HG02870 (cell line): ENCODE data around the gene ARMC3.
"Not testable (repeated sequence)": the region's sequence is repeated elsewhere in the genome, so short reads cannot be mapped to it uniquely, and the experiment has no call there.

Experiments
- ATAC-seq: cut with Tn5 transposase; IDR thresholded peaks from one replicate; pipeline ENCODE4 v1.9.1; 2021; ENCODE audit warnings: mild to moderate bottlenecking, moderate library complexity; ENCODE audit not compliant: unreplicated experiment

ARMC3 gene

GRCh38 chr10:23040002-23040401 is 112.1 kb downstream of the ARMC3 start:
- no peak for ATAC-seq

GRCh38 chr10:23046027-23046426 is 118.2 kb downstream of the ARMC3 start:
- ATAC-seq, result no peak

GRCh38 chr10:23047201-23048050 is 119.6 kb downstream of the ARMC3 start:
- no peak for ATAC-seq

- no peak for ATAC-seq
Measured at GRCh38 chr10:23048191-23048590, 120.3 kb downstream of the ARMC3 start.

GRCh38 chr10:23051278-23051677 is 123.4 kb downstream of the ARMC3 start:
- ATAC-seq, result no peak

- no peak for ATAC-seq
Measured at GRCh38 chr10:23051855-23052331, 124.0 kb downstream of the ARMC3 start.

GRCh38 chr10:23053036-23053435 is 125.2 kb downstream of the ARMC3 start:
- no peak for ATAC-seq

- no peak for ATAC-seq
Measured at GRCh38 chr10:23055424-23056185, 127.8 kb downstream of the ARMC3 start.

- ATAC-seq, result no peak
Measured at GRCh38 chr10:23056186-23056579, 128.3 kb downstream of the ARMC3 start.

GRCh38 chr10:23058366-23058765 is 130.5 kb downstream of the ARMC3 start:
- no peak for ATAC-seq

GRCh38 chr10:23060918-23061317 is 133.1 kb downstream of the ARMC3 start:
- no peak for ATAC-seq

GRCh38 chr10:23063045-23063972 is 135.5 kb downstream of the ARMC3 start:
- ATAC-seq, result no peak

- ATAC-seq, result no peak
Measured at GRCh38 chr10:23063973-23064812, 136.3 kb downstream of the ARMC3 start.

GRCh38 chr10:23064813-23065114 is 136.9 kb downstream of the ARMC3 start:
- not testable (repeated sequence) for ATAC-seq

GRCh38 chr10:23065181-23065948 is 137.5 kb downstream of the ARMC3 start:
- ATAC-seq, result no peak

- ATAC-seq, result no peak
Measured at GRCh38 chr10:23067337-23067736, 139.5 kb downstream of the ARMC3 start.

- no peak for ATAC-seq
Measured at GRCh38 chr10:23067939-23068775, 140.3 kb downstream of the ARMC3 start.

GRCh38 chr10:23069019-23069815 is 141.4 kb downstream of the ARMC3 start:
- ATAC-seq, result peak; percentile 80
